PC-9 (cell line): ENCODE measurements around the gene PLAU. TPM values are rescaled to one million over a fixed set of nuclear protein-coding genes. Genes with fewer than 3 reads are reported as not detected.

Experiments
- BruUV-seq: library from RNA; stranded (reverse); fragments of 400-500 nt; replicated peaks from 2 replicates; lab custom pipeline; 2021; lab: Mats Ljungman, UMichigan
- CTCF ChIA-PET: fragments of 300-600 bp; sonication (Branson Sonifier 250); formaldehyde crosslinking; loops from one replicate; lab custom pipeline; 2022; ENCODE audit warnings: antibody characterized with exemption; lab: Charles Lee
- POLR2A ChIA-PET: fragments of 300-600 bp; sonication (Branson Sonifier 250); formaldehyde crosslinking; loops from one replicate; lab custom pipeline; 2022; ENCODE audit warnings: antibody characterized with exemption; ENCODE audit not compliant: unreplicated experiment; lab: Charles Lee
- DNase-seq, 2 experiments: peaks; one replicate each; pipeline versions ENCODE4 v3.0.0 to v3.0.0-alpha.2; 2015 to 2022; ENCODE audit warnings: mixed read lengths in 1 of 2
- H2AFZ ChIP-seq: fragments of 200-600 bp; sonication (generic); 2 replicates; pipeline ENCODE4 v1.8.1; 2017; ENCODE audit warnings: antibody characterized with exemption
- H3F3A ChIP-seq: fragments of 200-600 bp; sonication (generic); 2 replicates; pipeline ENCODE4 v1.8.1; 2017; ENCODE audit warnings: antibody characterized with exemption, mild to moderate bottlenecking, low read depth; ENCODE audit not compliant: insufficient read depth
- H3K27ac ChIP-seq: fragments of 200-600 bp; sonication (generic); 2 replicates; pipeline ENCODE4 v1.6.1; 2016; ENCODE audit warnings: mixed run types
- H3K27me3 ChIP-seq: fragments of 200-600 bp; sonication (generic); 2 replicates; pipeline ENCODE4 v1.6.1; 2016; ENCODE audit warnings: low read depth, mixed run types; ENCODE audit not compliant: insufficient read depth
- H3K36me3 ChIP-seq: fragments of 200-600 bp; sonication (generic); 2 replicates; pipeline ENCODE4 v1.6.1; 2016; ENCODE audit warnings: low read depth, mixed run types
- H3K4me1 ChIP-seq: fragments of 200-600 bp; sonication (generic); replicated peaks from 2 replicates; pipeline ENCODE4 v1.6.1; 2016; ENCODE audit warnings: mixed run types; ENCODE audit not compliant: insufficient read depth
- H3K4me2 ChIP-seq: fragments of 200-600 bp; sonication (generic); 2 replicates; pipeline ENCODE4 v1.6.1; 2017; ENCODE audit warnings: mixed run types
- H3K4me3 ChIP-seq: fragments of 200-600 bp; sonication (generic); 2 replicates; pipeline ENCODE4 v1.6.1; 2016; ENCODE audit warnings: mixed run types
- H3K79me2 ChIP-seq: fragments of 200-600 bp; sonication (generic); 2 replicates; pipeline ENCODE4 v1.6.1; 2017; ENCODE audit warnings: low read depth, mixed run types
- H3K9me2 ChIP-seq: fragments of 200-600 bp; sonication (generic); 2 replicates; pipeline ENCODE4 v1.8.1; 2017; ENCODE audit warnings: mild to moderate bottlenecking; ENCODE audit not compliant: insufficient read depth
- H3K9me3 ChIP-seq: fragments of 200-600 bp; sonication (generic); 2 replicates; pipeline ENCODE4 v1.8.1; 2016; ENCODE audit warnings: low read depth; ENCODE audit not compliant: insufficient read depth
- H4K20me1 ChIP-seq: fragments of 200-600 bp; sonication (generic); 2 replicates; pipeline ENCODE4 v1.8.1; 2017; ENCODE audit not compliant: insufficient read depth
- CTCF ChIP-seq: fragments of 200-600 bp; sonication (generic); conservative IDR thresholded peaks from 2 replicates; pipeline ENCODE4 v1.6.1; 2017; ENCODE audit warnings: mixed run types, antibody characterized with exemption, mild to moderate bottlenecking, moderate library complexity
- EZH2 ChIP-seq: fragments of 200-600 bp; sonication (generic); IDR thresholded peaks from 2 replicates; pipeline ENCODE4 v1.8.0; 2017; ENCODE audit warnings: antibody characterized with exemption, low read depth
- intact Hi-C: fragments of 100-400 bp; cut with micrococcal nuclease; formaldehyde crosslinking; loops from one replicate; pipeline ENCODE4 v1.10.0; 2022; ENCODE audit not compliant: unreplicated experiment
- total RNA-seq: library from RNA; stranded (reverse); gene quantifications from 2 replicates; pipeline ENCODE4 v1.2.3, GENCODE V29; 2021

PLAU gene
- total RNA-seq, 1 experiment from 2014 or later: 90.3 TPM

- H3F3A ChIP-seq: peaks cover 64% of the 10 kb centered on the region
- peaks cover 73% of the 10 kb centered on the region for H3K4me1 ChIP-seq
- H3K27ac ChIP-seq: peak within 1 kb of the TSS; percentile 88
- no peaks in the 10 kb centered on the region for H3K27me3 ChIP-seq
- peak within 1 kb of the TSS; percentile 64 for H3K4me3 ChIP-seq
- CTCF ChIA-PET: interaction anchor here (0.6 to 1.6 kb wide), 2 partner anchors 25 to 365 kb away, joined by 4 to 6 read pairs; no protein-coding TSS in a partner anchor
- no peaks in the 10 kb centered on the region for H3K9me2 ChIP-seq
- BruUV-seq: no TSS peak
- DNase-seq: peak; percentile 69 to 86
- peak within 1 kb of the TSS; percentile 98 for H3K4me2 ChIP-seq
- no peaks in the 10 kb centered on the region for H3K9me3 ChIP-seq
- peaks cover 40% of the 10 kb centered on the region for H3K79me2 ChIP-seq
- H4K20me1 ChIP-seq: peaks cover 15% of the 10 kb centered on the region
- intact Hi-C loops: loop anchor here (5.0 kb wide), 2 partner anchors 87 to 222 kb away; partner anchors contain the start of gene ZSWIM8
- peaks cover 27% of the 10 kb centered on the region for H3K36me3 ChIP-seq
- no peak for TF ChIP-seq CTCF
- TF ChIP-seq EZH2: no peak
- peak within 1 kb of the TSS; percentile 80 for H2AFZ ChIP-seq
- POLR2A ChIA-PET: interaction anchor here (0.6 to 0.8 kb wide), 4 partner anchors 13 to 36 kb away, joined by 3 to 8 read pairs (median 4); partner anchors contain the start of gene PLAU
Measured at GRCh38 chr10:73874267-73875138, 36.4 kb upstream of the PLAU start, which contains the start of gene CAMK2G. TSS of gene CAMK2G (minus strand) at chr10:73874555. CDS start at chr10:73874461, 94 bp downstream.

- Histone ChIP-seq H3K4me1 (peaks cover 70% of the 10 kb centered on the region), H3K9me3 (no peaks in the 10 kb centered on the region), H3K79me2 (peaks cover 34% of the 10 kb centered on the region), H3K4me2 (peak overlapping the region; percentile 77), H4K20me1 (peaks cover 9% of the 10 kb centered on the region), H3K36me3 (peaks cover 21% of the 10 kb centered on the region), H3K27me3 (no peaks in the 10 kb centered on the region), H2AFZ (peak overlapping the region; percentile 80; the same call in 1 of the 2 replicates), H3K27ac (0 out of 2 replicates have a peak overlapping the region, but pooled peaks have one; percentile 3), H3K4me3 (peak overlapping the region; percentile 60; the same call in 1 of the 2 replicates), H3F3A (peaks cover 64% of the 10 kb centered on the region), H3K9me2 (no peaks in the 10 kb centered on the region)
- intact Hi-C loops: loop anchor here (5.0 kb wide), 2 partner anchors 88 to 223 kb away; partner anchors contain the start of gene ZSWIM8
- TF ChIP-seq CTCF (no peak), EZH2 (no peak)
- ChIA-PET POLR2A (interaction anchor here (0.6 to 0.8 kb wide), 2 partner anchors 12 to 25 kb away, joined by 3 to 4 read pairs; no protein-coding TSS in a partner anchor), CTCF (interaction anchor here (1.2 kb wide), 1 partner anchor 13 kb away, joined by 5 read pairs; no protein-coding TSS in a partner anchor)
- BruUV-seq: no TSS peak
- DNase-seq: no peak
Measured at GRCh38 chr10:73875139-73875475, 35.8 kb upstream of the PLAU start.

GRCh38 chr10:73876157-73876556 lies 34.8 kb upstream of the PLAU start:
- H3F3A ChIP-seq: peaks cover 56% of the 10 kb centered on the region
- H3K9me2 ChIP-seq: no peaks in the 10 kb centered on the region
- peaks cover 11% of the 10 kb centered on the region for H3K36me3 ChIP-seq
- H3K79me2 ChIP-seq: peaks cover 23% of the 10 kb centered on the region
- POLR2A ChIA-PET: interaction anchor here (0.5 to 0.7 kb wide), 4 partner anchors 26 to 251 kb away, joined by 3 to 11 read pairs (median 4); no protein-coding TSS in a partner anchor
- CTCF ChIA-PET: interaction anchor here (0.7 to 1.2 kb wide), 3 partner anchors 14 to 116 kb away, joined by 3 to 5 read pairs (median 3); no protein-coding TSS in a partner anchor
- peak overlapping the region; percentile 39; the same call in 1 of the 2 replicates for H3K4me3 ChIP-seq
- intact Hi-C loops: loop anchor here (5.0 kb wide), 2 partner anchors 89 to 224 kb away; partner anchors contain the start of gene ZSWIM8
- H3K27ac ChIP-seq: peak overlapping the region; percentile 73
- H2AFZ ChIP-seq: no peak overlapping the region
- peak overlapping the region; percentile 77 for H3K4me2 ChIP-seq
- H3K4me1 ChIP-seq: peaks cover 62% of the 10 kb centered on the region
- H4K20me1 ChIP-seq: no peaks in the 10 kb centered on the region
- peak; percentile 83 to 87 for DNase-seq
- no peaks in the 10 kb centered on the region for H3K9me3 ChIP-seq
- no TSS peak for BruUV-seq
- TF ChIP-seq EZH2 (no peak), CTCF (no peak)
- no peaks in the 10 kb centered on the region for H3K27me3 ChIP-seq
